WERI-Rb-1 (cell line): Measurements from ENCODE around the gene PCDHGA5.
"Not testable (repeated sequence)": the region's sequence is repeated elsewhere in the genome, so short reads cannot be mapped to it uniquely, and the experiment has no call there.

Source experiments
- DNase-seq: peaks from one replicate; pipeline ENCODE4 v3.0.0-alpha.2; 2020
- H3K27ac ChIP-seq: fragments of 250-450 bp; sonication (Bioruptor Pico); 2 replicates; pipeline ENCODE4 v1.5.1; 2020; ENCODE audit warnings: mild to moderate bottlenecking, moderate library complexity
- H3K27me3 ChIP-seq: fragments of 250-450 bp; sonication (Bioruptor Pico); 2 replicates; pipeline ENCODE4 v1.5.1; 2021; ENCODE audit warnings: mild to moderate bottlenecking, low read depth, moderate library complexity; ENCODE audit not compliant: insufficient read depth, severe bottlenecking
- H3K36me3 ChIP-seq: fragments of 250-450 bp; sonication (Bioruptor Pico); 2 replicates; pipeline ENCODE4 v1.5.1; 2020; ENCODE audit warnings: mild to moderate bottlenecking, moderate library complexity
- H3K4me3 ChIP-seq: 2 replicates; pipeline ENCODE4 v1.5.1; 2011; ENCODE audit warnings: low read depth, mild to moderate bottlenecking, control low read depth, low read length
- H3K9me3 ChIP-seq: fragments of 250-450 bp; sonication (Bioruptor Pico); 2 replicates; pipeline ENCODE4 v1.5.1; 2021; ENCODE audit warnings: mild to moderate bottlenecking, moderate library complexity; ENCODE audit not compliant: severe bottlenecking
- CTCF ChIP-seq: IDR thresholded peaks from 2 replicates; pipeline ENCODE4 v1.5.1; 2011; ENCODE audit warnings: low read depth, mild to moderate bottlenecking, control low read depth, inconsistent platforms, low read length

PCDHGA5 gene

GRCh38 chr5:141342773-141343172 is 21.2 kb upstream of the PCDHGA5 start:
- Histone ChIP-seq H3K9me3 (peaks cover 23% of the 10 kb centered on the region), H3K36me3 (no peaks in the 10 kb centered on the region), H3K27me3 (no peaks in the 10 kb centered on the region), H3K4me3 (no peak overlapping the region), H3K27ac (no peak overlapping the region)
- TF ChIP-seq CTCF, result no peak
- DNase-seq, result no peak

GRCh38 chr5:141343242-141343952 is 20.6 kb upstream of the PCDHGA5 start, which contains the start of gene PCDHGA3:
Gene PCDHGA3, plus strand, starts transcription at chr5:141343829. Its CDS starts 205 bp downstream, at chr5:141344034.
- peak; percentile 36; the same call in 1 of the 2 replicates for TF ChIP-seq CTCF
- Histone ChIP-seq H3K27ac (no peak within 1 kb of the TSS), H3K27me3 (no peaks in the 10 kb centered on the region), H3K9me3 (peaks cover 23% of the 10 kb centered on the region), H3K4me3 (no peak within 1 kb of the TSS), H3K36me3 (no peaks in the 10 kb centered on the region)
- DNase-seq, result no peak

GRCh38 chr5:141343953-141344463 is 20.0 kb upstream of the PCDHGA5 start:
- DNase-seq, result no peak
- Histone ChIP-seq H3K4me3 (no peak overlapping the region), H3K27ac (no peak overlapping the region), H3K9me3 (peaks cover 20% of the 10 kb centered on the region), H3K27me3 (no peaks in the 10 kb centered on the region), H3K36me3 (no peaks in the 10 kb centered on the region)
- no peak for TF ChIP-seq CTCF

GRCh38 chr5:141345327-141345726 is 18.6 kb upstream of the PCDHGA5 start:
- H3K27ac ChIP-seq, result no peak overlapping the region
- no peaks in the 10 kb centered on the region for H3K36me3 ChIP-seq
- TF ChIP-seq CTCF, result no peak
- DNase-seq, result no peak
- peaks cover 19% of the 10 kb centered on the region for H3K9me3 ChIP-seq
- no peak overlapping the region for H3K4me3 ChIP-seq
- H3K27me3 ChIP-seq, result no peaks in the 10 kb centered on the region

GRCh38 chr5:141346017-141346416 is 17.9 kb upstream of the PCDHGA5 start:
- H3K27ac ChIP-seq, H3K27me3 ChIP-seq: not testable (repeated sequence)
- peaks cover 23% of the 10 kb centered on the region for H3K9me3 ChIP-seq

GRCh38 chr5:141349917-141350619 is 13.9 kb upstream of the PCDHGA5 start, which contains the start of gene PCDHGB1:
Gene PCDHGB1, plus strand, starts transcription at chr5:141350099. Its CDS starts 162 bp downstream, at chr5:141350261.
- no peaks in the 10 kb centered on the region for H3K36me3 ChIP-seq
- DNase-seq, result peak; percentile 72
- H3K27me3 ChIP-seq, result no peaks in the 10 kb centered on the region
- TF ChIP-seq CTCF, result peak; percentile 81
- no peak within 1 kb of the TSS for H3K27ac ChIP-seq
- H3K9me3 ChIP-seq, result peaks cover 25% of the 10 kb centered on the region
- peak within 1 kb of the TSS; percentile 32 for H3K4me3 ChIP-seq

More at GRCh38 chr5:141346017-141346416, 17.9 kb upstream of the PCDHGA5 start:
- H3K4me3 ChIP-seq, H3K36me3 ChIP-seq, DNase-seq: not testable (repeated sequence)
